HG03097 (cell line): Measurements from ENCODE around the gene SORCS2.

ENCODE experiments used
- ATAC-seq: cut with Tn5 transposase; IDR thresholded peaks from one replicate; pipeline ENCODE4 v1.9.1; 2021; ENCODE audit not compliant: unreplicated experiment, low FRiP score

The SORCS2 gene

GRCh38 chr4:7632971-7633370 is 440.6 kb downstream of the SORCS2 start:
- ATAC-seq: no peak

DNA sequence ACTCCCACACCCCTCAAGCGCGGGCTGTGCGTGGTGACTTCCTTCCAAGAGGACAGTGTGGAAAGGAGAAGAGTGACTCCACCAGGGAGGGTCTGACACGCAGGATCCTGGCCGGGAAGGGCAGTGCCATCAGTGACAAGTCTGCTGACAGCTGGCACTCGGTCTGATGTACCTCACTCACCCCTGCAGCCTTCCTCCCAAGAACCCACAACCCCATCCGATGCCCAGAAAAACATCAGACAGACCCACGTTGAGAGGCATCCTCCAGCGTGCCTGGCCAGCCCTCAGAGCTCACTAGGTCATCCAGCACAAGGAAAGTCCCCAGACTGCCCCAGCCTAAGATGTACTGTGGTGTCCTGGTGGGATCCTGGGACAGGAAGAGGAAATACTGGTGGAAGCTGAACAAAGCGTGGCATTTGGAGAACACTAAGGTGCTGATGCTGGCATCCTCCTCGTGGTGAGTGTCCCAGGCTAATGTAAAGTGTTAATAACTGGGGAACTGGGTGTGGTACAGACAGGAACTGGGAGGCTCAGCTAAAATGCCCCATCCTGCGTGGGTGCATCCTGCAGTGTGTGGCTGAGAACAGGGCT is 442.4 kb downstream of the SORCS2 start:
- ATAC-seq: no peak

DNA sequence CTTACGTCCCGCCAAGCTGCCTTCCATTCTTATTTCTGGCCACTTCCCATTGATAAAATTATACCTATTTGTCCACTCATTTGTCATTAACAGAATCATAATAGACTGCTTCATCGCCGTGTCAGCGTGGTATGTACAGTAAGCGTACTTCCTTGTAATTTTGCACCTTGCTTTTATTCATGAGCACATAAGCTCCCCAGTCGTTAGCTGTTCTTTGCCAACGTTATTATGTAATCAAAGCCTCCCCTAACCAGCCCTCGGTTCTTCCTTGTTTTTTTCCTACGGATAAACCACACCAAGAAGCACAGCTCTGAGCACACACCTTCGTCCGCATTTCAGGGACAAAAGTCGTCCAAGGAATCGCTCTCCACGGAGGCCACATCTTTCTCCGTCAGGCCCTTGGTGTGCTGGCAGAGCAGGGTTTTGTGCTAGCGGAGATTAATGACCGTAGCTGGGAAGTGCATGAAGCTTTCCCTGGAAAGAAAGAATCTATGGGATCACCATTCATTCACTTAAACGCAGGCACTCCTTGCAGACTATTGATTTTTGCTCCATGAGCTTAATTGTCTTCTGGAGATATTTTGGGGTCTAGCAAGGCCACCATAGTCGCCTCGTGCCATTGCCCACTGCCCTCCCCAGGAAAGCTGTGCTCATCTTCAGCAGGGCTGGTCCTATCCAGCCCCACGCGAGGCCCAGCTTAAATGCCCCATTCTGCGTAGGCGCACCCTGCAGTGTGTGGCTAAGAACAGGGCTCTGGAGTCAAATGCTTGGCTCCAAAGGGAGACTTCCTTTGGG is 443.3 kb downstream of the SORCS2 start:
- no peak for ATAC-seq

DNA sequence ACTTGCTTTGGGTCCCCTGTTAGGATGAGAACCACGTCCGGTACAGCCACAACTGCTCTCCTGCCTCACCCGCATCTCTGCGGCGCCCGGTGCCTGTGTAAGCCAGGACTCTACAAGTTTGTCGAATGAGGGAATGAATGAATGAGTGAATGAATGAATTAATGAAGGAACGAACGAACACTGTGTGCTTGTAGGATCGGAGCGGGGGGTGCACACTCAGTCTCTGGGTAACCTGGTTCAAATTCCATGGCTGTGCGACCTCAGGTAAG is 443.8 kb downstream of the SORCS2 start:
- no peak for ATAC-seq

- ATAC-seq: no peak
Observed at GRCh38 chr4:7637139-7637538, 444.8 kb downstream of the SORCS2 start.

GRCh38 chr4:7637971-7638370 is 445.6 kb downstream of the SORCS2 start:
- ATAC-seq: no peak

DNA sequence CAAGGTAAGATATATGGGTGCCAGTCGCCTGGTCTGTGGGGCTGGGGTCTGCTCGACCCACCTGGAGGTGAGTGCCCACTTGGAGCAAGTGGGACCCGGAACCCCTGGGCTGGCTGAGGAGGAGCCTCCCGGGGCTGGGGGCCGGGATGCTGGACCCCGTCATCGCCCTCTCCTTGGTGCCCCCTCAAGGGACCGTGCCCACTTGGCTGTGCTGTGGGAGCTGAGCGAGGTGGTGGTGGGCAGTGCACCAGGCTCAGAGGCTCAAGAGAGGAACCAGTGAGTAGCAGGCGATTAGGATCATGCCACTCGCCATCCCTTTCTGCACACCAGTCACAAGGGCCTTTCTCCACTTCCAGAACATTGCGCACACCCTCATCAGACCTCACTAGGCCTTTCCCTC is 446.2 kb downstream of the SORCS2 start:
- no peak for ATAC-seq

GRCh38 chr4:7638984-7639789 is 446.8 kb downstream of the SORCS2 start:
- ATAC-seq: no peak

DNA sequence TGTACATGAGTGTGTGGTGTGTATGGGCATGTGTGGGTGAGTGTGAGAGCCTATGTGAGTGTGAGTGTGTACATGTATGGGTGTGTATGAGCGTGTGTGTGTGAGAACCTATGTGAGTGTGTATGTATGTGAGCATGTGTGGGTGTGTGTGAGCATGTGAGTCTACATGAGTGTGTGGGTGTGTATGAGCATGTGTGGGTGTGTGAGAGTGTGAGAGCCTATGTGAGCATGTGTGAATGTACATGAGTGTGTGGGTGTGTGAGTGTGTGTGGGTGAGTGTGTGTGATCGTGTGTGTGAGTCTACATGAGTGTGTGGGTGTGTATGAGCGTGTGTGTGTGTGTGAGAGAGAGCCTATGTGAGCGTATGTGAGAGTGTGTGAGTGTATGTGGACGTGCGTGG is 447.8 kb downstream of the SORCS2 start:
- ATAC-seq: no peak

DNA sequence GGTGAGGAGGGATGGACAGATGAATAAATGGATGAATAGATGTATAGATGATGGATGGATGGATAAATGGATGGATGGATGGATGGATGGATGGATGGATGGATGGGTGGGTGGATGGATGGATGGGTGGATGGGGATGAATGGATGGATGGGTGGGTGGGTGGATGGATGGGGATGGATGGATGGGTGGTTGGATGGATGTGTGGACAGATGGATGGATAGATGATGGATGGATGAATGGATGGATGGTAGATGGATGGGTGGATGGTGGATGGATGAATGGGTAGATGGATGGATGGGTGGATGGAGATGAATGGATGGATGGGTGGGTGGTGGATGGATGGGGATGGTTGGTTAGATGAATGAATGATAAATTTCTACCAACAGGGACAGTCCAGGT is 449.4 kb downstream of the SORCS2 start:
- no peak for ATAC-seq

GRCh38 chr4:7642741-7643458 is 450.6 kb downstream of the SORCS2 start:
- ATAC-seq: no peak

DNA sequence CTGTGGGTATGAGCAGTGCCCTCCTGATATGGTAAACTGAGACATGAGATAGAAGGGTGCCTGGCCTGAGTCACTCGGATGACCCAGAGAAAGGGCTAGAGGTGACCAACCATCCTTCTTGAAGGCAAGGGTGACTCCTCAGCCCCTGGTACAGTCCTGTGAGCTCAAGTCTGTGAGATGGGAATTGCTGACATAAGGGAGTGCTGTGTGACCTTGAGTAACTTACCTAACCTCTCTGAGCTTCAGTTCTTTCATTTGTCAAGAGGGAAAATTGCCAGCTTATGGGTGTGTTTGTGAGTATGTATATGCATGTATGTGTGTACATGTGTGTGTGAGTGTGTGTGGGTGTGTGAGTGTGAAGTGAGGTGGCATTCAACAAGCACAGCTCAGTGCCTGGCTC is 452.8 kb downstream of the SORCS2 start:
- ATAC-seq: no peak

DNA sequence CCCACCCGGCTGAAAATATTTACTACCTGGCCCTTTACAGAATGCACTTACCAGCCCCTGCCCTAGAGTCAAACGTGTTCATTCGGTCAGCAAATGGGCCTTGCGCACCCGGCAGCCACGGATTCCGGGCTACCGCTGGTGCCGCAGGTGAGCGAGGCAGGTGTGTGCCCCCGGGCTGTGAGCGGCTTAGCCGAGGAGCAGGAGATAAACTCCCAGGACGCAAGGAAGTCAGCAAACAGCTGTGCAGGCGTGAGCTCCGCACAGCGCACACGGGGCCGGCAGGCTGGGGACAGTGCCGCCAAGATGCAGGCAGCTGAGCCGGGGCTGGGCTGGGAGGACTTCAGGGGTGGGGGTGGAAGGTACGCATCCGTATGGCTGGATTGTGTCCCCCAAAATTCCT is 453.6 kb downstream of the SORCS2 start:
- no peak for ATAC-seq

- no peak for ATAC-seq
Observed at GRCh38 chr4:7646384-7647061, 454.2 kb downstream of the SORCS2 start.

GRCh38 chr4:7647186-7647585 is 454.8 kb downstream of the SORCS2 start:
- no peak for ATAC-seq

DNA sequence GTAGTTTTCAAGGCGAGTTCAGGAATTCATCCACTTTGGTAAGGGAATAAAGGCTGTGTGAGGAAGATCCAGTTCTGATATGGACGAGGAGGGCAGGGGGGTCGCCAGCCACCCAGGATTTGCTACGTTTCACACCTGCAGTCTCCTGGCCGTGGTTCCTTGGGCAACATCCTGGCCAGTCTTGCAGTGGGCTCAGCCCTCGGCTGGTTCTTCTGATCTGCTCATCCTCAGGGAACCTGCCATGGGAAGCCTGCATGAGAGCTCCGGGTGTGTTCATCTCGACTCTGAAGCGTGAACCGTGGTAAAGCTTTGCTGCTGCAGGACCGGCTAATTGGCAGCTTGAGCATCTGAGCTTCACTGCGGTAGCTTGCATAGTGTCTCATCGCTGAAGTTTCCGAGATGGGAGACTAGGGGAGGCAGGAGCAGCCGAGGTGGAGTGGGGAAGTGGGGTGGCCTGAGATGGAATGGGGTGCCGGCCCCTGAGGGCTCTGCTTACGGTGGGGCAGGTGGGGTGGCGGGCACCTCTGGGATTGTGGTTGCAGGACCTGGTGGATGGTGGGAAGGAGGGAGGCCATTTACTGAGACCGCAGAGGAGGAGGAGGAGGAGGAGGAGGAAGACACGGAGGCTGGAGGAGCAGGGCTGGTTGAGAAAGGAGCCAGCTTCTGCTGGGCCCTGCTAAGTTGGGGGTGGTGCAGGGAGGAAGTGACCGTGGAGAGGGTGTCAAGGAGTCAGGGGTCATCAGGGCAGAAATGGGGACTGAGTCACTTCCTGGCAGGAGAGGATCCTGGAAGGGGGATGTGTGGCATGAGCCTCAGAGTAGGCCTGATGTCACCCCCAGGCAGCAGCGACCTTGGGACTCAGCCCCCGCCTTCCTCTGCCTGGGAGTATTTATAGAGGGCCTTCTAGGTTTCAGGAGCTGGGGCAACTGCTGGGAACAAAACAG is 455.5 kb downstream of the SORCS2 start:
- no peak for ATAC-seq

- no peak for ATAC-seq
Observed at GRCh38 chr4:7648544-7649395, 456.4 kb downstream of the SORCS2 start.

GRCh38 chr4:7649411-7649740 is 457.0 kb downstream of the SORCS2 start:
- ATAC-seq: no peak
